H1 (cell line): ENCODE data around the gene COL16A1.

Experiments used
- EP300 ChIP-seq, 2 experiments: IDR thresholded peaks; 1 replicate in 1 of 2; 2 replicates in 1 of 2; pipeline ENCODE4 v1.6.1; 2011 to 2012; ENCODE audit warnings: low read depth in 2 of 2, low read length in 2 of 2, mild to moderate bottlenecking in 2 of 2, borderline replicate concordance in 1 of 2, inconsistent platforms in 1 of 2, moderate library complexity in 1 of 2
- RAD21 ChIP-seq, 2 experiments: IDR thresholded peaks in 1 of 2; conservative IDR thresholded peaks in 1 of 2; 2 replicates each; pipeline ENCODE4 v1.6.1; 2011; ENCODE audit warnings: low read depth in 2 of 2, low read length in 2 of 2, improper control_type of control experiment in 1 of 2, inconsistent platforms in 1 of 2, mild to moderate bottlenecking in 1 of 2, moderate library complexity in 1 of 2

- TF ChIP-seq RAD21 (IDR thresholded peaks at IDR 0.05 in 1 of 2, conservative IDR thresholded peaks at IDR 0.05 in 1 of 2; ENCODE audit: low read depth in 2 of 2, low read length in 2 of 2): no peak
- no peak for TF ChIP-seq EP300 (IDR thresholded peaks at IDR 0.05; ENCODE audit: borderline replicate concordance in 1 of 2, low read depth in 2 of 2, low read length in 2 of 2)
These were observed at the start of gene COL16A1 for GRCh38 chr1:31703431-31704270.
